Neural cell (in vitro differentiated cells): ENCODE results near the gene ADAP1.

ENCODE experiments used
- POLR2AphosphoS5 ChIP-seq: IDR thresholded peaks from 2 replicates; pipeline ENCODE4 v1.6.1; 2012
- SMC3 ChIP-seq: fragments of 450-650 bp; conservative IDR thresholded peaks from 2 replicates; pipeline ENCODE4 v1.6.1; 2014; ENCODE audit warnings: antibody characterized with exemption, mild to moderate bottlenecking, moderate library complexity; ENCODE audit not compliant: poor library complexity
- TAF1 ChIP-seq: IDR thresholded peaks from 2 replicates; pipeline ENCODE4 v1.6.1; 2012; ENCODE audit warnings: low read depth
- TF ChIP-seq, protein P1 (sequence below): fragments of 450-650 bp; IDR thresholded peaks from 2 replicates; pipeline ENCODE4 v1.5.1; 2014; ENCODE audit warnings: antibody characterized with exemption, mild to moderate bottlenecking, moderate library complexity; ENCODE audit not compliant: poor library complexity, severe bottlenecking

DNA sequence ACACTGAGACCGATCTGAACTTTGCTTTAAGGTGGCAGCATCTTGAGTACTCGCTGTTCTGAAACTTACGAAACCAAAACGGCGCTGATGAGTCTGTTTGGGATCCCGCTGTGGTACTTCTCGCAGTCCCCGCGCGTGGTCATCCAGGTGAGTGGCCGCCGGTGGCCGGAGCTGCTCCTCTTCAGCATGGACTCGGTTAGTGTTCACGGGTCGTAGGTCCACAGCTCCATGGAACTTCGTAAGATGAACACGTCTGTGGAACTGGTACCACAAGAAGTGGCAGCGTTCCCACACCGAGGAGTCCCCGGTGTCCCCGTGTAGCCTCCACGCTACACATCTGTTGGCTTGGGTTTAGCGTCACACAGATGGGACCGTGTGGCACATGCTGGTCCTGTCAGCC is 88.6 kb downstream of the ADAP1 start:
- TF ChIP-seq, protein P1, sequence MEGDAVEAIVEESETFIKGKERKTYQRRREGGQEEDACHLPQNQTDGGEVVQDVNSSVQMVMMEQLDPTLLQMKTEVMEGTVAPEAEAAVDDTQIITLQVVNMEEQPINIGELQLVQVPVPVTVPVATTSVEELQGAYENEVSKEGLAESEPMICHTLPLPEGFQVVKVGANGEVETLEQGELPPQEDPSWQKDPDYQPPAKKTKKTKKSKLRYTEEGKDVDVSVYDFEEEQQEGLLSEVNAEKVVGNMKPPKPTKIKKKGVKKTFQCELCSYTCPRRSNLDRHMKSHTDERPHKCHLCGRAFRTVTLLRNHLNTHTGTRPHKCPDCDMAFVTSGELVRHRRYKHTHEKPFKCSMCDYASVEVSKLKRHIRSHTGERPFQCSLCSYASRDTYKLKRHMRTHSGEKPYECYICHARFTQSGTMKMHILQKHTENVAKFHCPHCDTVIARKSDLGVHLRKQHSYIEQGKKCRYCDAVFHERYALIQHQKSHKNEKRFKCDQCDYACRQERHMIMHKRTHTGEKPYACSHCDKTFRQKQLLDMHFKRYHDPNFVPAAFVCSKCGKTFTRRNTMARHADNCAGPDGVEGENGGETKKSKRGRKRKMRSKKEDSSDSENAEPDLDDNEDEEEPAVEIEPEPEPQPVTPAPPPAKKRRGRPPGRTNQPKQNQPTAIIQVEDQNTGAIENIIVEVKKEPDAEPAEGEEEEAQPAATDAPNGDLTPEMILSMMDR = no peak
- TF ChIP-seq SMC3 (no peak), POLR2AphosphoS5 (no peak), TAF1 (no peak)
